Stomach (tissue), 9 donors: Measurements from ENCODE around the gene FNDC3B. TPM values are rescaled to one million over a fixed set of nuclear protein-coding genes. Genes with fewer than 3 reads are reported as not detected.

Experiments
- DNase-seq, 2 donors: peaks; one replicate each; pipeline versions ENCODE4 v3.0.0 to v3.0.0-alpha.2; 2013 to 2019
- H3K27ac ChIP-seq, 5 donors: fragments of 200-600 bp in 4 of 5; sonication (generic) in 4 of 5; one replicate each; pipeline ENCODE4 v1.5.1; 2013 to 2019; ENCODE audit warnings: mild to moderate bottlenecking in 1 of 5, moderate library complexity in 1 of 5
- H3K27me3 ChIP-seq, 3 donors: fragments of 200-600 bp; sonication (generic); one replicate each; pipeline ENCODE4 v1.5.1; 2017 to 2019; ENCODE audit warnings: mixed run types in 1 of 3
- H3K36me3 ChIP-seq, 4 donors: fragments of 200-600 bp; sonication (generic); 1 replicate in 3 of 4; 2 replicates in 1 of 4; pipeline ENCODE4 v1.5.1; 2016 to 2019
- H3K4me1 ChIP-seq, 4 donors: fragments of 200-600 bp; sonication (generic); one replicate each; pipeline ENCODE4 v1.5.1; 2016 to 2019
- H3K4me3 ChIP-seq, 4 donors: fragments of 200-600 bp; sonication (generic) in 3 of 4; one replicate each; pipeline ENCODE4 v1.5.1; 2016 to 2019; ENCODE audit warnings: mild to moderate bottlenecking in 1 of 4
- H3K9me3 ChIP-seq, 4 donors: fragments of 200-600 bp; sonication (generic); one replicate each; pipeline ENCODE4 v1.5.1; 2016 to 2019
- EP300 ChIP-seq: sonication (generic); formaldehyde crosslinking; IDR thresholded peaks from one replicate; pipeline ENCODE4 v1.6.1; 2017; ENCODE audit warnings: antibody characterized with exemption
- POLR2A ChIP-seq, 4 donors: fragments of 450-650 bp; IDR thresholded peaks; one replicate each; pipeline ENCODE4 v1.6.1; 2016; ENCODE audit warnings: antibody characterized with exemption in 4 of 4, control low read depth in 2 of 4, mild to moderate bottlenecking in 1 of 4, moderate library complexity in 1 of 4
- POLR2AphosphoS5 ChIP-seq, 3 donors: sonication (generic); formaldehyde crosslinking; IDR thresholded peaks; one replicate each; pipeline ENCODE4 v1.6.1; 2016; ENCODE audit warnings: antibody characterized with exemption in 3 of 3
- WGBS, 5 donors: extraction: QIAGEN DNeasy Blood & Tissue Kit in 3 of 5; methylation state at CpG; one replicate each; pipeline versions ENCODE4 v1.1.5 to v1.1.7; 2013 to 2018; 5-methylcytosine and 5-hydroxymethylcytosine counted together
- intact Hi-C: fragments of 100-400 bp; cut with DNase I; formaldehyde crosslinking; loops from one replicate; pipeline ENCODE4 v1.15.1; 2023; ENCODE audit warnings: low total_unique reads
- polyA plus RNA-seq, 3 donors: library from polyadenylated mRNA; stranded (reverse); fragments of 200-250 nt; gene quantifications; one replicate each; pipeline ENCODE4 v1.2.3, GENCODE V29; 2013
- total RNA-seq, 5 donors: library from RNA; depleted of rRNA; stranded (reverse); fragments of >200 nt; gene quantifications; one replicate each; pipeline versions ENCODE4 v1.1.0 to v1.2.3, GENCODE V29; 2014 to 2016
- TF ChIP-seq, protein P1 (sequence below), 7 experiments: fragments of 450-650 bp in 4 of 7; fragments of 200-600 bp in 3 of 7; sonication (generic) in 3 of 7; IDR thresholded peaks; one replicate each; pipeline ENCODE4 v1.5.1; 2016 to 2019; ENCODE audit warnings: antibody characterized with exemption in 7 of 7, control low read depth in 2 of 7, mild to moderate bottlenecking in 1 of 7
- donor health status: healthy with polysubstance abuse.
- donor health status: Bipolar disorder and iron deficiency.
- donor health status: healthy.

FNDC3B gene
- total and polyA plus RNA-seq, 8 donors, result 6.0 to 229 (median 53.7) TPM

DNA sequence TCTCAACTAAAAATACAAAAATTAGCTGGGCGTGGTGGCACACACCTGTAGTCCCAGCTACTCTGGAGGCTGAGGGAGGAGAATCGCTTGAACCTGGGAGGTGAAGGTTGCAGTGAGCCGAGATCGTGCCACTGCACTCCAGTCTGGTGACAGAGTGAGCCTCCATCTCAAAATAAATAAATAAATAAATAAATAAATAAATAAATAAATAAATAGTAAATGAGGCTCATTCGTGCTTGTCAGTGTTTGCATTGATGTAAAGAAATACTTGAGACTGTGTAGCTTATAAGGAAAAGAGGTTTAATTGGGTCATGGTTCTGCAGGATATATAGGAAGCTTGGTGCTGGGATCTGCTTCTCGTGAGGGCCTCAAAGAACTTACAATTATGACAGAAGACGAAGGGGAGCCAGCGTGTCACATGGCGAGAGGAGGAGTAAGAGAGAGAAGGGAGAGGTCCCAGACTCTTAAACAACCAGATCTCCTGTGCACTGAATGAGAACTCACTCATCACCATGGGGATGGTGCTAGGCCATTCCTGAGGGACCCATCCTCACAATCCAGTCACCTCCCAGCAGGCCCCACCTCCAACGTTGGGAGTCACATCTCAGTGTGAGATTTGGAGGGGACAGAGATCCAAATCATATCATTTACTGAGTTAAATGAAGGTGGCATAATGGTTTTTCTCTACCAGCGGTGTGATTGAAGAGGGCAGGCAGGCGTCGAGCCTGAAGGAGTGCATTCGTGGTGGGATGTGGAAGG is 104.5 kb downstream of the FNDC3B start:
- intact Hi-C loops, result no loop called here
- TF ChIP-seq POLR2AphosphoS5 (IDR thresholded peaks at IDR 0.05), result no peak
- TF ChIP-seq POLR2A (IDR thresholded peaks at IDR 0.05), result no peak
- TF ChIP-seq EP300, result no peak
- TF ChIP-seq, protein P1, sequence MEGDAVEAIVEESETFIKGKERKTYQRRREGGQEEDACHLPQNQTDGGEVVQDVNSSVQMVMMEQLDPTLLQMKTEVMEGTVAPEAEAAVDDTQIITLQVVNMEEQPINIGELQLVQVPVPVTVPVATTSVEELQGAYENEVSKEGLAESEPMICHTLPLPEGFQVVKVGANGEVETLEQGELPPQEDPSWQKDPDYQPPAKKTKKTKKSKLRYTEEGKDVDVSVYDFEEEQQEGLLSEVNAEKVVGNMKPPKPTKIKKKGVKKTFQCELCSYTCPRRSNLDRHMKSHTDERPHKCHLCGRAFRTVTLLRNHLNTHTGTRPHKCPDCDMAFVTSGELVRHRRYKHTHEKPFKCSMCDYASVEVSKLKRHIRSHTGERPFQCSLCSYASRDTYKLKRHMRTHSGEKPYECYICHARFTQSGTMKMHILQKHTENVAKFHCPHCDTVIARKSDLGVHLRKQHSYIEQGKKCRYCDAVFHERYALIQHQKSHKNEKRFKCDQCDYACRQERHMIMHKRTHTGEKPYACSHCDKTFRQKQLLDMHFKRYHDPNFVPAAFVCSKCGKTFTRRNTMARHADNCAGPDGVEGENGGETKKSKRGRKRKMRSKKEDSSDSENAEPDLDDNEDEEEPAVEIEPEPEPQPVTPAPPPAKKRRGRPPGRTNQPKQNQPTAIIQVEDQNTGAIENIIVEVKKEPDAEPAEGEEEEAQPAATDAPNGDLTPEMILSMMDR (IDR thresholded peaks at IDR 0.05), result no peak
- Histone ChIP-seq H3K9me3 (no peaks in the 10 kb centered on the region), H3K4me1 (peaks cover 39 to 89% (median 60%) of the 10 kb centered on the region in 4 donors), H3K36me3 (no peaks in the 10 kb centered on the region), H3K4me3 (no peak overlapping the region), H3K27me3 (no peaks in the 10 kb centered on the region), H3K27ac (peak overlapping the region in 3 of 5 donors; percentile 21 to 61 (median 36))
- no peak for DNase-seq
- WGBS, 5 donors, result 90 to 94% (median 91%) methylated on average over 14 of the region's 14 CpGs

DNA sequence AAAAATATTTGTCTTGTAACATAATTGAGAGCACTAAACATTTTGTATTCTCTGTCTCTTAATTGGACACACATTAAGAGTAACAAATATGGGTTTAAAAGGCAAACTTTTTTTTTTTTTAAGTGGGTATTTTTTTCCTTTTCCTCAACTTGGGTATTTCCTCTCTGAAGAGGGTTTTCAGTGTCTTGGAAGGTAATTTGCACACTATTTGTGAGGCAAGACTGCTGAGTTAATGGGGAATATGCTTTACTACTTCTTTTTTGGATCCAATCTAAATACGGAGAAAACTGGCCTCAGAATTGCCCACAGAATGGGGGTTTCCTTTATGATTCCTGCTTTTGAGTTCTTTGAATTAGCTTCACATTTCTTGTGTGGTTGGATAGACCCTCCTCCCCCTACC is 105.2 kb downstream of the FNDC3B start:
- H3K27me3 ChIP-seq, result no peaks in the 10 kb centered on the region
- intact Hi-C loops, result no loop called here
- TF ChIP-seq POLR2AphosphoS5 (IDR thresholded peaks at IDR 0.05) (no peak), EP300 (no peak), POLR2A (IDR thresholded peaks at IDR 0.05) (no peak)
- TF ChIP-seq, protein P1 (IDR thresholded peaks at IDR 0.05), result no peak
- no peak overlapping the region for H3K4me3 ChIP-seq
- no peaks in the 10 kb centered on the region for H3K36me3 ChIP-seq
- H3K4me1 ChIP-seq, result peaks cover 32 to 86% (median 55%) of the 10 kb centered on the region in 4 donors
- DNase-seq, result no peak
- H3K9me3 ChIP-seq, result no peaks in the 10 kb centered on the region
- peak overlapping the region in 3 of 5 donors; percentile 21 to 61 (median 36) for H3K27ac ChIP-seq
- 80 to 88% (median 86%) methylated on average over 1 of the region's 1 CpG for WGBS, 5 donors

- H3K27ac ChIP-seq, result peak overlapping the region in 3 of 5 donors; percentile 21 to 61 (median 36)
- no peak overlapping the region for H3K4me3 ChIP-seq
- H3K4me1 ChIP-seq, result peaks cover 27 to 83% (median 49%) of the 10 kb centered on the region in 4 donors
- H3K27me3 ChIP-seq, result no peaks in the 10 kb centered on the region
- intact Hi-C loops, result no loop called here
- TF ChIP-seq, protein P1 (IDR thresholded peaks at IDR 0.05), result no peak
- no peak for TF ChIP-seq EP300
- no peak for TF ChIP-seq POLR2A (IDR thresholded peaks at IDR 0.05)
- TF ChIP-seq POLR2AphosphoS5 (IDR thresholded peaks at IDR 0.05), result no peak
- no peak for DNase-seq
- H3K36me3 ChIP-seq, result no peaks in the 10 kb centered on the region
- H3K9me3 ChIP-seq, result no peaks in the 10 kb centered on the region
- whole genome bisulfite sequencing, 5 donors, result 56 to 69% (median 65%) methylated on average over 7 of the region's 7 CpGs
These were observed 105.8 kb downstream of the FNDC3B start for GRCh38 chr3:172145031-172145686.

- no peaks in the 10 kb centered on the region for H3K36me3 ChIP-seq
- H3K9me3 ChIP-seq, result no peaks in the 10 kb centered on the region
- H3K27me3 ChIP-seq, result no peaks in the 10 kb centered on the region
- H3K4me1 ChIP-seq, result peaks cover 15 to 82% (median 40%) of the 10 kb centered on the region in 4 donors
- no peak for DNase-seq
- intact Hi-C loops, result no loop called here
- no peak for TF ChIP-seq EP300
- TF ChIP-seq, protein P1 (IDR thresholded peaks at IDR 0.05), result no peak
- no peak for TF ChIP-seq POLR2AphosphoS5 (IDR thresholded peaks at IDR 0.05)
- TF ChIP-seq POLR2A (IDR thresholded peaks at IDR 0.05), result no peak
- WGBS, 5 donors, result 48 to 71% (median 60%) methylated on average over 3 of the region's 3 CpGs
- H3K27ac ChIP-seq, result peak overlapping the region in 1 of 5 donors; percentile 49
- no peak overlapping the region for H3K4me3 ChIP-seq
These were observed 107.0 kb downstream of the FNDC3B start for GRCh38 chr3:172146349-172146748.
